Muscle layer of colon (tissue), 2 donors: ENCODE data around the gene OTUD5.

Experiments used
- H3K27ac ChIP-seq: one replicate; pipeline ENCODE4 v1.7.0; 2013; ENCODE audit warnings: low read depth, mild to moderate bottlenecking, low read length, moderate library complexity
- H3K27me3 ChIP-seq, 2 donors: one replicate each; pipeline ENCODE4 v1.7.0; 2013; ENCODE audit warnings: low read length in 2 of 2, mild to moderate bottlenecking in 2 of 2; ENCODE audit not compliant: insufficient read depth in 2 of 2, control insufficient read depth in 1 of 2
- H3K36me3 ChIP-seq: one replicate; pipeline ENCODE4 v1.7.0; 2013; ENCODE audit warnings: mild to moderate bottlenecking, low read length; ENCODE audit not compliant: insufficient read depth
- H3K4me1 ChIP-seq: one replicate; pipeline ENCODE4 v1.7.0; 2013; ENCODE audit warnings: mild to moderate bottlenecking, low read length; ENCODE audit not compliant: insufficient read depth
- H3K4me3 ChIP-seq, 2 donors: one replicate each; pipeline ENCODE4 v1.7.0; 2013; ENCODE audit warnings: low read length in 2 of 2, low read depth in 1 of 2, mild to moderate bottlenecking in 1 of 2, moderate library complexity in 1 of 2
- H3K9ac ChIP-seq: one replicate; pipeline ENCODE4 v1.7.0; 2013; ENCODE audit warnings: low read length
- H3K9me3 ChIP-seq: one replicate; pipeline ENCODE4 v1.7.0; 2013; ENCODE audit warnings: mild to moderate bottlenecking, low read length
- donor health status: abdominal sarcoma.
- donor health status: Adenocarcinoma of cecum.

OTUD5 gene

DNA sequence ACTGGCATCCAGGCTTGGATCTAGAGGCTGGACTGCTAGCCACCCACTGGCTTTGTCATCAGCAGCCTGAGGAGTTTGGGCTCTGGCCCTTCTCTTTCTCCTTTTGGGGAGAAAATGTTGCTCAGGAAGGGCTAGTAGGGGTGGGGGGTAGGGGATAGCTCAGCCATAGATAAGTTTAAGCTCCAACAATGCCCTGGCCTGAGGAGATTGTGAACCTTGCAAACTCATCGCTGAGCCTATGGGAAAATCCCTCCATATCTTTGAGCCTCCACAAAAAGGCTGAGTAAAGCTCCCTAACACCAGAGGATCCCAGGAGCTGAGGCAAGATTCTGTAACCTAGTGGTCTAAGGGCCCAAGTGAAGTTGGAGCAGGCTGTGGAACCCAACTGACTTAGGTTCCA is 8.8 kb downstream of the OTUD5 start:
- H3K9ac ChIP-seq: no peak overlapping the region
- H3K4me3 ChIP-seq: no peak overlapping the region
- H3K27ac ChIP-seq: no peak overlapping the region
- H3K4me1 ChIP-seq: peaks cover 14% of the 10 kb centered on the region
- H3K36me3 ChIP-seq: peaks cover 4% of the 10 kb centered on the region
- H3K27me3 ChIP-seq: no peaks in the 10 kb centered on the region
- H3K9me3 ChIP-seq: no peaks in the 10 kb centered on the region

DNA sequence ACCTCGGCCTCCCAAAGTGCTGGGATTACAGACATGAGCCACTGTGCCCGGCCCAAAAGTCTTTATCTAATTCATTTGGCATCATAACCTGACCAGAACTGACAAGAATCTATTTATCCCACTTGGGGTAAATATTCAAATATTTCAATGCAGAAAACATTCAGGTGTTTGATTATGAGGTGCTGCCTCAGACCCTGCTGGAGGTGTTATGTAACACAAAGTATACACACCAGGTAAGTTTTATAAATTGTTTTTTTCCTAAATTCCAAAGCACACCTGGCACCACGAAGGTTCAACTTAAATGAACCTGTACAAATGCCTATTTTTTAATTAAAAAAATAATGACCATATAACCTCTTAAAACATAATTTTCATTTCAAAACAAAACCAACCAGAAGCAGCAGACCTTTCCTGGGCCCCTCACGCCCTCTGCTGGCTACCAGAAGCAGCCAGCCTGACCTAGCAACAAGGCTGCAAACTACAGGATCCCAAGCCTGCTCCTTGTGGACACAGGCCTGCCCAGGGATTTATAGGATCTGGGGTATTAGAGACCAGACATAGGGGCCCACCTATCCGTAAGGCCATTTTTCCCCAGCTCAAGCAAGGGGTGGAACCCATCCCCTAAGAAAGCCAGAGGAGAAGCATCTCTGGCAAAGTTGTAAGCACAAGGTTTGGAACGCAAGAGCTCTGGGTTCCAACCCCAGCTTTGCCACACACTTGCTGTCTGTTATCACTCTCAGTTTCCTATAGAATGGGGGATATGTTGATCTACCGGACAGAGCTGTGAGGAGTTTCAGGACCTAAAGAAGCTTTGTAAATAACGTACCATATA is 11.7 kb downstream of the OTUD5 start:
- Histone ChIP-seq H3K9me3 (no peaks in the 10 kb centered on the region), H3K27ac (no peak overlapping the region), H3K9ac (no peak overlapping the region), H3K4me1 (peaks cover 4% of the 10 kb centered on the region), H3K27me3 (no peaks in the 10 kb centered on the region), H3K4me3 (no peak overlapping the region), H3K36me3 (peaks cover 6% of the 10 kb centered on the region)

DNA sequence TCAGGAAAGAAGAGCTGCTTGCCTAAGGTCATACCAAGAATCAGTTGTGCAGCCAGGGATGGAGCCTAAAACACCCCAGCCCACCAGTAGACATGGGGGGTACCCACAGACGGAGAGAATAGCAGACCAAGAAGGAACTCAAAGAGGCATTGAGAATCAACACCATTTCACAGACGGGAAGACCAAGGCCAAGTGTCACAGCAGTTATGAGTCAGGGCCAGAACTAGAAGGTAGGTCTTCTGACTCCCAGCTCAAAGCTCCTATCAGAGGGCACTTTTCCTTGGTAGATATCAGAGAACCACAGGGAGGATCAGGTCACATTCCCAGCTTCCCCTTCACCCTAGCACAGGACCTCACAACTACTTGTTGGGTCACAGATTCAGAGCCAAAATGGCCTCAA is 14.5 kb downstream of the OTUD5 start:
- Histone ChIP-seq H3K4me1 (peaks cover 10% of the 10 kb centered on the region), H3K27ac (no peak overlapping the region), H3K27me3 (no peaks in the 10 kb centered on the region), H3K4me3 (no peak overlapping the region), H3K9ac (no peak overlapping the region), H3K9me3 (no peaks in the 10 kb centered on the region), H3K36me3 (peaks cover 12% of the 10 kb centered on the region)

DNA sequence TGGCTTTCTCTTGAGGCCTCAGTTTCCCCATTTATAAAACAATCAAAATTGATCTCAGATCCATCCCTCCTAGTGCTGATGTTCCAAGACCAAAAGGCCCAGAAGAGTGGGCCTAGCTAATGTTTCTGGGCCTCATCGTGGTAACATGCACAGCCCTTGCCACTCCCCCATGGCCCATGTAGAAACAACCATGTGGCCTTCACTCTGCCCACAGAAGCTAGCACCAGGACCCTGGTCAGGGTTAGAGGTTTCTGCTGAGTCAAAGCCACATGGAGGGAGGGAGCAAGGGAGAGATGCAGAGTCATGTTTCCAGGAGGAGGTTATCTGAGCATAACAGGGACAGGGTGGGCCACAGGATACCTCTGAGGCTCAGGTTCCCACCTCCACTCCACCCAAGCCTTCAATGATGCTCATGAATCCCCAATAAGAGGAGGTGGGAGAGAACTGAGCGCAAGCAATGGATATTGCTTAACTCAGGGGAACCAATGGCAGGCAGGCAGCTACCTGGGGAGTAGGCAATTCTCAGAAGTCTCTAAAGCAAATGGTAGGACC is 16.9 kb downstream of the OTUD5 start:
- H3K27ac ChIP-seq: no peak overlapping the region
- H3K9ac ChIP-seq: no peak overlapping the region
- peaks cover 12% of the 10 kb centered on the region for H3K36me3 ChIP-seq
- H3K4me1 ChIP-seq: peaks cover 12% of the 10 kb centered on the region
- no peaks in the 10 kb centered on the region for H3K27me3 ChIP-seq
- no peak overlapping the region for H3K4me3 ChIP-seq
- no peaks in the 10 kb centered on the region for H3K9me3 ChIP-seq

DNA sequence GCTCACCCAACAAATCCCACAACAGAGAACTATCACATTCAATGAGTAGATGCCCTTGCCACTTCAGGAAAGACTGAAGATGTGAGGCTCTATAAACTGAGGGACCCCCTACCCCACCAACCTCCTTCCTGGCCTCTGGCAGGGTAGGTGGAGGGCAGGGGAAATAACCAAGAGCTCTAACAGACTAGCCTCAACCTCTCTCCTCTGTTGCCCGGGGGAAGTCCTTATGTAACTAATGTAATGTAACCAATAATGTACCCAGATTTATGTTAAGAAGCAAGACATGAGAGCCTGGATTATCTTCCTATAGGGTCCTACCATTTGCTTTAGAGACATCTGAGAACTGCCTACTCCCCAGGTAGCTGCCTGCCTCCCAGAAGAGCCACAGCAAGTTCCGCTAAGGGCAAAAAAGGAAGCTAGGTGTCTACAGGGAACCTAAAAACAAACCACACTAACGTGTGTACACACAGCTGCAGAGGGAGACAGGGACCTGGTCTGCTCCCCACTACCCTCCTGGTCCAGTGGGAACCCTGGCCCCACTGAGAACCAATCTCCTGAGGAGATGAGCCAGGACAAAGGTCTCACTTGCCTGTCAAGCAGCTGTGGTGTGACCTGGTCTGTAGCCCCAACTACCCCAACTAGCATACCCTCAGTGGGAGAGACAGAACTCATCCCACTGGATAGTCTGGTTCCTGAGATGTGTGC is 17.7 kb downstream of the OTUD5 start:
- no peak overlapping the region for H3K27ac ChIP-seq
- no peak overlapping the region for H3K4me3 ChIP-seq
- H3K4me1 ChIP-seq: peaks cover 12% of the 10 kb centered on the region
- no peaks in the 10 kb centered on the region for H3K27me3 ChIP-seq
- H3K9me3 ChIP-seq: no peaks in the 10 kb centered on the region
- peaks cover 16% of the 10 kb centered on the region for H3K36me3 ChIP-seq
- H3K9ac ChIP-seq: no peak overlapping the region

DNA sequence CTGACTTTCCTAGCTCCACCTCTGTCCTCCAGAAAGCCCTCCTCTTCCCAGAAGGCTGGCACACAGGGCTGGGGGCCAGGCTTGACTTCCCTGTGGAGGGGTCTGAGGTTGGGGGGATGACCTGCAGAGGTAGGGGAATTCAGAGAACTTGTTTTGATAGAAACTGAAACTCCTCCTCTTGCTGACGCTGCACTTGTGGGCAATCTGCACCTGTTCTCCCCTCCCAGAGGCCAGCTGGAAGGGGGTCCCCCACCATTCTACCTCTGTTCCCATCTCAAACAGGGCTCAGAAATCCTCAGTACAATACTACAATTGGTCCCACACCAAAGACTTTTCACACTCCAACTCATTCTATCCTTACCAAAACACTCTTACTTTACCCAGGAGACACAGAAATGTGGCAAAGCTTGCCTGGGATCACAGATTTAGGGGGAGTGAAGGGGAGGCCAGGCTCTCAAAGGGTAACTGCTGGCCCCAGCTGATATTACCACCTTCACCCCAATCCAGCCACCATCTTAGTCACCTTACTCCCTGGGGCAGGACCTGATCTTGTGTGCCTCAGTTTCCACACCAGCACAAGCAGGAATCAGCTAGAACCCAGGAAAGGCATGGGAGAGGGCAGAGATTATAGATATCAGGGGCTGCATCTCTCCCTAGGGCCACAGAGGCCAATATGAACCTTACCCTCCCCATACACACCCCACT is 18.5 kb downstream of the OTUD5 start:
- H3K9me3 ChIP-seq: no peaks in the 10 kb centered on the region
- no peak overlapping the region for H3K4me3 ChIP-seq
- H3K4me1 ChIP-seq: peaks cover 12% of the 10 kb centered on the region
- no peak overlapping the region for H3K27ac ChIP-seq
- peaks cover 16% of the 10 kb centered on the region for H3K36me3 ChIP-seq
- no peak overlapping the region for H3K9ac ChIP-seq
- no peaks in the 10 kb centered on the region for H3K27me3 ChIP-seq

DNA sequence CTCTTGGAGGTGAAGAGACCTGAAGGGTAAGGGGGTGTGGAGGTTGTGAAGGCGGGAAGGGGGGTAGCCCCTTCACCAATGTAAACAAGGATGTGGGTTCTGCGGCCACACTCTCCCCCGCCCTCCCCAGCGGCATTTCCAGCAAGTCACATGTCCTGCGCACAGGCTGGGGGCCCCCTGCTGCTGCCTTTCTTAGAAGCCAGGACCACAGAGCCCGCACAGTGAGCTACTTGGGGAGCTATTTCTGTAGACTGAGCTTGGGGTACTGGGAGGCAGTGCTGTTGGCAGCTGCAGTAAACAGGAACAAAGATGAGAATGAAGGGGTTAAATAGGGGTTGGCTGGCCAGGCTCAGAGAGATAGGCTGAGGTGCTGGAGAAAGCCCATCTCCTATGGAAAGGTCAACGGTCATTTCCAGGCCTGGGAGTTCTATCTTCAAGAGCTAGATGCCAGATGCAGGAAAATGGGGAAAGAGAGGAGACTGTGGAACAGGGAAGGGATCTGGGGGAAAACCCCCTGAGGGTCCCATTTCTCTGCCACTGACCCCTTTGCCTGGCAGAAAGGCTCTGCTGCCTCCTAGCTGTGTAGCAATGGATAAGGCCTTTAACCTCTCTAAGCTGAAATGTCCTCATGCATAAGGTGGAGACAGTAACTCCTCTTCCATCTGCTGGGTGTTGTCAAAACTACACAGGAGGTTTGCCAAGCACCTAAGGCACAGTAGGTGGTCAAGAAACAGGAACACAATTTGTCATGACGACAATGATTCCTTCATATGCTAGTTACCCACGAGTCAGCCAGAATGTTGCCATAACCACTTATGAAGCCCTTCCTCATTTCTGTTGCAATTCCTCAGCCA is 20.1 kb downstream of the OTUD5 start:
- peaks cover 12% of the 10 kb centered on the region for H3K4me1 ChIP-seq
- no peak overlapping the region for H3K9ac ChIP-seq
- peaks cover 11% of the 10 kb centered on the region for H3K36me3 ChIP-seq
- H3K27ac ChIP-seq: no peak overlapping the region
- no peaks in the 10 kb centered on the region for H3K27me3 ChIP-seq
- H3K9me3 ChIP-seq: no peaks in the 10 kb centered on the region
- no peak overlapping the region for H3K4me3 ChIP-seq

DNA sequence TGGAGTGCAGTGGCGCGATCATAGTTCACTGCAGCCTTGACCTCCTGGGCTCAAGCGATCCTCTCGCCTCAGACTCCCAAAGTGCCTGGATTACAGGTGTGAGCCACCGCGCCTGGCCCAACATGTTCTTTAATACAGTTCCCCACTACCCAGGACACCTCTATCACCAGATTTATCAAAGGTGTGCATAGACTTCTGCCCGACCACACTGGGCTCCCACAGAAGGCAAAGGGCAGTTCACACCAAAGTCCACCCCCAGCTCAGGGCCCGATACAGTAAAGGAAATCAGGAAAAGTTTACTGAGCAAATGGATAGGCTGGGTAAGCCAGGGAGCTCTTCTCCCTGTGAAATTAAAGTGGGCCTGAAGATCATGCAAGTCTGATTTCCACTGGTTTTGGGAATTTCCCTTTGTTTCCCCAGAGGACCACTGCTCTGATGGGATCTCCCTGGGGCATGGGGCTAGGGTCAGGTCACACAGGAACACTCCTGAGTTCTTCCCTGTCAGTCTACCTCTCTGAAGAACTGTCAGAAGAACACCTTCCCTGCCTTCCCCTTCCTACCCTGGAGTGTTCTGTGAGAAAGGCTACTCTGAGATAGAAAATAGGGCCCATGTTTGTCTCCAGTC is 20.9 kb downstream of the OTUD5 start:
- peaks cover 11% of the 10 kb centered on the region for H3K36me3 ChIP-seq
- no peaks in the 10 kb centered on the region for H3K27me3 ChIP-seq
- no peak overlapping the region for H3K27ac ChIP-seq
- H3K4me3 ChIP-seq: no peak overlapping the region
- no peak overlapping the region for H3K9ac ChIP-seq
- H3K4me1 ChIP-seq: peaks cover 12% of the 10 kb centered on the region
- no peaks in the 10 kb centered on the region for H3K9me3 ChIP-seq

DNA sequence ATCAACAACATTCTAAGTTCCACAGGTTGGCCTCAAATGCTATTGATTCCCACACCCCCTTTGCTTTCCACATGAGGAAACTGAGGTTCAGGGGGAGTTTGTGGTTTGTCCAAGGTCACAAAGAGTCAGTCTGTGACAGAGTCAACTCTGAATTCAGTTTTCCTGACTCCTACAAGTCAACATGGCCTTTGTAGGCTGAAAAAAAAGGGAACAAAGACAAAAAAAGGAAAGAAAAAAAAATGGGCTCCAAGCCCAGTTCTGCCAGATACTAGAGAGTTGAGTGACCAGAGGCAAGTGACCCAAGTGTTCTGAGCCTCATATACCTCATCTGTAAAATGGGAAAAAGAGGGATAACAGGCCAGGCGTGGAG is 22.1 kb downstream of the OTUD5 start:
- no peak overlapping the region for H3K27ac ChIP-seq
- H3K4me1 ChIP-seq: peaks cover 12% of the 10 kb centered on the region
- H3K36me3 ChIP-seq: peaks cover 11% of the 10 kb centered on the region

DNA sequence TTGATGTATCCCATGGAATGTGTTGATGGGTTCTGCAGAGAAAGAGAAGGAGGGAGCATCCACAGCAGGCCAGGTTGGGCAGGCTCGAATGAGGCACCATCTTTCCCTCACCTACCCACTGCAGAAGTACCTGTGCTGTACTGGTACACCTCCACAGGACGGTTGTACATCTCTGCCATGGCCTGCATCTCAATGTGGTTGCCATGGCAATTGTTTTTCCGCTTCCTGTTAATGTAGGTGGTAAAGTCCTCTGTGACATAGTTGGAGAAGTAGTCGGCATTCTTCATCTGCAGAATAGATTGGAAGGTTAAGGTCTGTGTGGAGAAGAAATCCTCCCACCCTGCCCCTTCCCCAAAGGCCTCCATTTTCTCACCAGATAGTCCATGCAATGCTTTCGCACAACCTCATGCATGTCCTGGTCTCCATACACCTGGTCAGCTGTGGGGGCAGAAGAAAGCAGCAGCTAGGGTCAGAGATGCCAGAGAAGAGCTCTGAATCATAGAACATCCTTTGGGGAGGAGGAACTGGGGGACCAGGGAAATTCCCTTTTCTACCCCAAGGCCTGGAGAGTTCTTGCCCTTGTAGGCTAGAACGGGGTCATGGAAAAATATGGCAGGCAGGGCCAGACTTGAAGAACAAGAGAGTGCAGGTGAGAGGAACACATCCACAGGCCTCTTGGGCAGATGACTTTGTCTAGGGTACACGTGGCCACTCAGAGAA is 22.7 kb downstream of the OTUD5 start:
- Histone ChIP-seq H3K4me1 (peaks cover 12% of the 10 kb centered on the region), H3K36me3 (peaks cover 11% of the 10 kb centered on the region), H3K9ac (no peak overlapping the region), H3K27ac (no peak overlapping the region), H3K4me3 (no peak overlapping the region), H3K9me3 (no peaks in the 10 kb centered on the region), H3K27me3 (no peaks in the 10 kb centered on the region)

More for the DNA sequence above, 22.1 kb downstream of the OTUD5 start:
- H3K9me3 ChIP-seq: no peaks in the 10 kb centered on the region
- no peak overlapping the region for H3K9ac ChIP-seq
- no peaks in the 10 kb centered on the region for H3K27me3 ChIP-seq
- no peak overlapping the region for H3K4me3 ChIP-seq
